Measurements from ENCODE around the gene PRKCSH.

DNA sequence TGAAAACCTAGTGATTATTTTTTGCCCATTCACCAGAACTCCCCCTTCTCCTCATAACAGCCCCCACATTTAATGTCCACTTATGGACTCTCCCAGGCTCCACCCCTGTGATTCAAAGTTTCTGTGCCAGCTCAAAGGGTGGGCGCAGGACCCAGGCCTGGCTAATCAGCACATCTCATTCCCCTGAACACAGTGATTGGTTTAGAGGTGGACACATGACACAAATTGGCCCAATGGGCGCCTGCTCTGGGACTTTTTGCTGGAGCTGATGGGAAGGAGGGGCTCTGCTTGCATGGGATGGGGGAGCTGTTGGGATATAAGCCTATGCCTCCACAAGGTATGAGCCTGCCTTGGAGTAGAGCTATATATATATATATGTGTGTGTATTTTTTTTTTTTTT lies 45.1 kb upstream of the PRKCSH start:
- TF ChIP-seq POLR2AphosphoS5 (IDR thresholded peaks at IDR 0.05; ENCODE audit: insufficient read depth in 1 of 2, low read depth in 1 of 2) (no peak), POLR2A (IDR thresholded peaks at IDR 0.05) (no peak)
- TF ChIP-seq, protein P1, sequence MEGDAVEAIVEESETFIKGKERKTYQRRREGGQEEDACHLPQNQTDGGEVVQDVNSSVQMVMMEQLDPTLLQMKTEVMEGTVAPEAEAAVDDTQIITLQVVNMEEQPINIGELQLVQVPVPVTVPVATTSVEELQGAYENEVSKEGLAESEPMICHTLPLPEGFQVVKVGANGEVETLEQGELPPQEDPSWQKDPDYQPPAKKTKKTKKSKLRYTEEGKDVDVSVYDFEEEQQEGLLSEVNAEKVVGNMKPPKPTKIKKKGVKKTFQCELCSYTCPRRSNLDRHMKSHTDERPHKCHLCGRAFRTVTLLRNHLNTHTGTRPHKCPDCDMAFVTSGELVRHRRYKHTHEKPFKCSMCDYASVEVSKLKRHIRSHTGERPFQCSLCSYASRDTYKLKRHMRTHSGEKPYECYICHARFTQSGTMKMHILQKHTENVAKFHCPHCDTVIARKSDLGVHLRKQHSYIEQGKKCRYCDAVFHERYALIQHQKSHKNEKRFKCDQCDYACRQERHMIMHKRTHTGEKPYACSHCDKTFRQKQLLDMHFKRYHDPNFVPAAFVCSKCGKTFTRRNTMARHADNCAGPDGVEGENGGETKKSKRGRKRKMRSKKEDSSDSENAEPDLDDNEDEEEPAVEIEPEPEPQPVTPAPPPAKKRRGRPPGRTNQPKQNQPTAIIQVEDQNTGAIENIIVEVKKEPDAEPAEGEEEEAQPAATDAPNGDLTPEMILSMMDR (IDR thresholded peaks at IDR 0.05), result no peak

Measured in vagina (tissue), 2 donors.